HG03460 (cell line): ENCODE results near the gene ANTXR2.

Experiments
- ATAC-seq: cut with Tn5 transposase; IDR thresholded peaks from one replicate; pipeline ENCODE4 v1.9.1; 2021; ENCODE audit not compliant: unreplicated experiment

Gene ANTXR2

GRCh38 chr4:80069837-80070731, 2.9 kb downstream of the ANTXR2 start:
- no peak for ATAC-seq

GRCh38 chr4:80069108-80069836, 3.8 kb downstream of the ANTXR2 start:
- no peak for ATAC-seq

GRCh38 chr4:80065601-80066000, 7.4 kb downstream of the ANTXR2 start:
- ATAC-seq: no peak

GRCh38 chr4:80062527-80062926, 10.5 kb downstream of the ANTXR2 start:
- no peak for ATAC-seq

- ATAC-seq: no peak
Measured at GRCh38 chr4:80060804-80061203, 12.2 kb downstream of the ANTXR2 start.

- ATAC-seq: peak; percentile 99
Measured at GRCh38 chr4:80058740-80059139, 14.3 kb downstream of the ANTXR2 start.

- no peak for ATAC-seq
Measured at GRCh38 chr4:80054375-80054774, 18.7 kb downstream of the ANTXR2 start.

GRCh38 chr4:80053140-80053910, 19.7 kb downstream of the ANTXR2 start:
- ATAC-seq: no peak

GRCh38 chr4:80049813-80050534, 23.1 kb downstream of the ANTXR2 start:
- no peak for ATAC-seq

GRCh38 chr4:80049402-80049801, 23.6 kb downstream of the ANTXR2 start:
- no peak for ATAC-seq

- no peak for ATAC-seq
Measured at GRCh38 chr4:80045786-80046185, 27.2 kb downstream of the ANTXR2 start.

GRCh38 chr4:80043541-80043940, 29.5 kb downstream of the ANTXR2 start:
- ATAC-seq: no peak

- ATAC-seq: no peak
Measured at GRCh38 chr4:80042821-80043220, 30.2 kb downstream of the ANTXR2 start.

GRCh38 chr4:80037864-80038263, 35.2 kb downstream of the ANTXR2 start:
- ATAC-seq: no peak

GRCh38 chr4:80036949-80037685, 35.9 kb downstream of the ANTXR2 start:
- ATAC-seq: no peak

- no peak for ATAC-seq
Measured at GRCh38 chr4:80036306-80036705, 36.7 kb downstream of the ANTXR2 start.

- peak; percentile 44 for ATAC-seq
Measured at GRCh38 chr4:80035336-80035735, 37.7 kb downstream of the ANTXR2 start.

GRCh38 chr4:80033581-80033980, 39.4 kb downstream of the ANTXR2 start:
- no peak for ATAC-seq

- no peak for ATAC-seq
Measured at GRCh38 chr4:80029364-80029763, 43.7 kb downstream of the ANTXR2 start.

GRCh38 chr4:80027611-80028010, 45.4 kb downstream of the ANTXR2 start:
- ATAC-seq: no peak
